Astrocyte (in vitro differentiated cells and primary cell): ENCODE results near the gene MKLN1. TPM values are rescaled to one million over a fixed set of nuclear protein-coding genes. Genes with fewer than 3 reads are reported as not detected.

Experiments
- DNase-seq: peaks from one replicate; pipeline ENCODE4 v3.0.0-alpha.2; 2010; ENCODE audit warnings: low read depth
- FAIRE-seq: peaks from 2 replicates; lab custom pipeline; 2011; peaks lifted over from hg19 to GRCh38; lab: Jason Lieb, UNC
- H2AFZ ChIP-seq: 2 replicates; pipeline ENCODE4 v1.6.0; 2012; ENCODE audit warnings: low read depth, low read length, inconsistent platforms
- H3K27ac ChIP-seq: 2 replicates; pipeline ENCODE4 v1.5.1; 2011; ENCODE audit warnings: low read depth, low read length, inconsistent platforms
- H3K27me3 ChIP-seq: 2 replicates; pipeline ENCODE4 v1.6.0; 2011; ENCODE audit warnings: low read length, inconsistent platforms; ENCODE audit not compliant: insufficient read depth
- H3K36me3 ChIP-seq: 2 replicates; pipeline ENCODE4 v1.5.1; 2011; ENCODE audit warnings: low read length, inconsistent platforms; ENCODE audit not compliant: insufficient read depth
- H3K4me1 ChIP-seq: 2 replicates; pipeline ENCODE4 v1.5.1; 2011; ENCODE audit warnings: low read length, inconsistent platforms; ENCODE audit not compliant: insufficient read depth
- H3K4me2 ChIP-seq: 2 replicates; pipeline ENCODE4 v1.6.0; 2012; ENCODE audit warnings: low read length, inconsistent platforms
- H3K4me3 ChIP-seq: 2 replicates; pipeline ENCODE4 v1.5.1; 2011; ENCODE audit warnings: low read depth, mild to moderate bottlenecking, low read length, inconsistent platforms; ENCODE audit not compliant: insufficient read depth
- H3K79me2 ChIP-seq: 2 replicates; pipeline ENCODE4 v1.6.0; 2012; ENCODE audit warnings: mild to moderate bottlenecking, low read length, inconsistent platforms; ENCODE audit not compliant: insufficient read depth
- H3K9ac ChIP-seq: 2 replicates; pipeline ENCODE4 v1.6.0; 2012; ENCODE audit warnings: mild to moderate bottlenecking, low read length, inconsistent platforms
- H3K9me3 ChIP-seq: 2 replicates; pipeline ENCODE4 v1.5.1; 2012; ENCODE audit warnings: low read depth, mild to moderate bottlenecking, low read length, inconsistent platforms; ENCODE audit not compliant: insufficient read depth
- H4K20me1 ChIP-seq: 2 replicates; pipeline ENCODE4 v1.6.0; 2012; ENCODE audit warnings: low read length, inconsistent platforms; ENCODE audit not compliant: insufficient read depth
- H3K27ac Mint-ChIP-seq: one replicate; pipeline ENCODE4 v1.8.0; 2021; ENCODE audit warnings: mild to moderate bottlenecking, mixed read lengths; ENCODE audit not compliant: unreplicated experiment
- H3K27me3 Mint-ChIP-seq: one replicate; pipeline ENCODE4 v1.8.0; 2021; ENCODE audit warnings: low read depth, mixed read lengths; ENCODE audit not compliant: unreplicated experiment
- H3K36me3 Mint-ChIP-seq: one replicate; pipeline ENCODE4 v1.8.0; 2021; ENCODE audit warnings: low read depth, mixed read lengths; ENCODE audit not compliant: unreplicated experiment
- H3K4me1 Mint-ChIP-seq: one replicate; pipeline ENCODE4 v1.8.0; 2021; ENCODE audit warnings: low read depth, mixed read lengths; ENCODE audit not compliant: unreplicated experiment
- H3K4me3 Mint-ChIP-seq: one replicate; pipeline ENCODE4 v1.8.0; 2021; ENCODE audit warnings: mild to moderate bottlenecking, moderate library complexity, mixed read lengths; ENCODE audit not compliant: unreplicated experiment
- H3K9me3 Mint-ChIP-seq: one replicate; pipeline ENCODE4 v1.8.0; 2021; ENCODE audit warnings: mild to moderate bottlenecking, mixed read lengths; ENCODE audit not compliant: unreplicated experiment
- CTCF ChIP-seq: IDR thresholded peaks from 2 replicates; pipeline ENCODE4 v1.5.1; 2011; ENCODE audit warnings: low read depth, mild to moderate bottlenecking, inconsistent platforms, low read length, moderate library complexity; ENCODE audit not compliant: insufficient read depth
- EZH2 ChIP-seq: IDR thresholded peaks from 2 replicates; pipeline ENCODE4 v1.6.1; 2012; ENCODE audit warnings: mild to moderate bottlenecking, low read length, inconsistent platforms; ENCODE audit not compliant: insufficient read depth
- total RNA-seq: library from RNA; stranded (reverse); gene quantifications from 2 replicates; pipeline ENCODE4 v1.2.1, GENCODE V29; 2021

Gene MKLN1
- total RNA-seq, 1 donor from 2014 or later = 48.0 TPM

- Histone ChIP-seq H3K79me2 (no peaks in the 10 kb centered on the region), H3K4me2 (no peak overlapping the region), H3K9me3 (no peaks in the 10 kb centered on the region), H3K4me1 (peaks cover 6% of the 10 kb centered on the region), H4K20me1 (peaks cover 12% of the 10 kb centered on the region), H3K27ac (no peak overlapping the region), H3K27me3 (no peaks in the 10 kb centered on the region), H3K36me3 (no peaks in the 10 kb centered on the region), H2AFZ (no peak overlapping the region), H3K4me3 (no peak overlapping the region), H3K9ac (no peak overlapping the region)
- H3K4me3 Mint-ChIP-seq = no peak overlapping the region
- TF ChIP-seq EZH2 (no peak), CTCF (no peak)
- peaks cover 14% of the 10 kb centered on the region for H3K4me1 Mint-ChIP-seq
- H3K27me3 Mint-ChIP-seq = no peaks in the 10 kb centered on the region
- H3K27ac Mint-ChIP-seq = no peak overlapping the region
- H3K9me3 Mint-ChIP-seq = no peaks in the 10 kb centered on the region
- FAIRE-seq (no peak), DNase-seq (no peak)
- H3K36me3 Mint-ChIP-seq = peaks cover 12% of the 10 kb centered on the region
Observed at GRCh38 chr7:131509781-131510180, 182.1 kb downstream of the MKLN1 start.

GRCh38 chr7:131511071-131511470, 183.4 kb downstream of the MKLN1 start:
- H3K27ac Mint-ChIP-seq = no peak overlapping the region
- no peak for FAIRE-seq
- peaks cover 6% of the 10 kb centered on the region for H3K4me1 ChIP-seq
- DNase-seq = no peak
- no peak overlapping the region for H3K4me2 ChIP-seq
- H3K36me3 ChIP-seq = no peaks in the 10 kb centered on the region
- no peaks in the 10 kb centered on the region for H3K27me3 ChIP-seq
- H3K27ac ChIP-seq = no peak overlapping the region
- H3K9ac ChIP-seq = no peak overlapping the region
- no peak overlapping the region for H2AFZ ChIP-seq
- H3K9me3 Mint-ChIP-seq = no peaks in the 10 kb centered on the region
- H3K36me3 Mint-ChIP-seq = peaks cover 10% of the 10 kb centered on the region
- H3K9me3 ChIP-seq = no peaks in the 10 kb centered on the region
- no peak overlapping the region for H3K4me3 Mint-ChIP-seq
- H3K4me3 ChIP-seq = no peak overlapping the region
- H3K4me1 Mint-ChIP-seq = peaks cover 12% of the 10 kb centered on the region
- H4K20me1 ChIP-seq = peaks cover 12% of the 10 kb centered on the region
- no peak for TF ChIP-seq EZH2
- no peak for TF ChIP-seq CTCF
- H3K27me3 Mint-ChIP-seq = no peaks in the 10 kb centered on the region
- no peaks in the 10 kb centered on the region for H3K79me2 ChIP-seq

GRCh38 chr7:131511774-131512535, 184.3 kb downstream of the MKLN1 start:
- Histone ChIP-seq H3K27ac (no peak overlapping the region), H3K36me3 (no peaks in the 10 kb centered on the region), H2AFZ (no peak overlapping the region), H3K4me2 (no peak overlapping the region), H3K4me1 (peaks cover 6% of the 10 kb centered on the region), H3K4me3 (no peak overlapping the region), H3K27me3 (no peaks in the 10 kb centered on the region), H4K20me1 (peaks cover 10% of the 10 kb centered on the region), H3K79me2 (no peaks in the 10 kb centered on the region), H3K9ac (no peak overlapping the region), H3K9me3 (no peaks in the 10 kb centered on the region)
- Mint-ChIP-seq H3K9me3 (no peaks in the 10 kb centered on the region), H3K27me3 (no peaks in the 10 kb centered on the region), H3K36me3 (peaks cover 10% of the 10 kb centered on the region), H3K4me1 (peaks cover 12% of the 10 kb centered on the region), H3K27ac (no peak overlapping the region), H3K4me3 (no peak overlapping the region)
- FAIRE-seq (no peak), DNase-seq (no peak)
- no peak for TF ChIP-seq CTCF
- TF ChIP-seq EZH2 = no peak
